ENCODE results near the gene PDE6A. TPM values are rescaled to one million over a fixed set of nuclear protein-coding genes. Genes with fewer than 3 reads are reported as not detected.

PDE6A gene
- polyA plus RNA-seq, 1 experiment, result not detected

DNA sequence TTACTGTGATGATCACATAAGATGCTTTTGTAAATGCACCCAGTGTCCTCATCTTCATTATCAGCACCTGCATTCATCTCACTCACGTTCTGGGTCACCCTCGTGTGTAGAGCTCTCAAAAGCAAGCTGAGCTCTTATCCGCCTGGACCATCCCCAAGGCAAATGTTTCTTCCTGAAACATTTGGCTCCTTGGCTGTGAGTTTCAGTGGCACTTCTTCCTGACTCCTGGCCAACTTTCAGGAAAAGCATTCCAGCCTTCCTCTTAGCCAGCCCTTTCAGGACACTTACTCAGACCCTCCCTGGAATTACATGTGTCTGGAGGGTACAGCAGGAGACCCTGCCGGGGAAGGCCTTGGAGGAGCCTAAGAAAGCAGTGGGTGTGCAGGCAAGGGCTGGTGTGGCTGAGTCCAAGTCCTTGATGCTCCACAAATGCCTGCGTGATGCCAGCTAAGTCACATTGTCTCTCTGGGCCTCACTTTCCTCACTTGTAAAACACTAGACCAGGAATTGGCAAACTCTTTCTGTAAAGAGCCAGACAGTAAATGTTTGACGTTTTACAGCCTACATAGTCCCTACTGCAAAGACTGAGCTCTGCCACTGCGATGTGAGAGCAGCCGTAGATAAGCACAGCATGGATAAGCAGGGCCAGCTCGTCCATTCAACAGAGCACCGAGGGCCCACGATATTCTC, 72.1 kb downstream of the PDE6A start:
- TF ChIP-seq, protein P1, sequence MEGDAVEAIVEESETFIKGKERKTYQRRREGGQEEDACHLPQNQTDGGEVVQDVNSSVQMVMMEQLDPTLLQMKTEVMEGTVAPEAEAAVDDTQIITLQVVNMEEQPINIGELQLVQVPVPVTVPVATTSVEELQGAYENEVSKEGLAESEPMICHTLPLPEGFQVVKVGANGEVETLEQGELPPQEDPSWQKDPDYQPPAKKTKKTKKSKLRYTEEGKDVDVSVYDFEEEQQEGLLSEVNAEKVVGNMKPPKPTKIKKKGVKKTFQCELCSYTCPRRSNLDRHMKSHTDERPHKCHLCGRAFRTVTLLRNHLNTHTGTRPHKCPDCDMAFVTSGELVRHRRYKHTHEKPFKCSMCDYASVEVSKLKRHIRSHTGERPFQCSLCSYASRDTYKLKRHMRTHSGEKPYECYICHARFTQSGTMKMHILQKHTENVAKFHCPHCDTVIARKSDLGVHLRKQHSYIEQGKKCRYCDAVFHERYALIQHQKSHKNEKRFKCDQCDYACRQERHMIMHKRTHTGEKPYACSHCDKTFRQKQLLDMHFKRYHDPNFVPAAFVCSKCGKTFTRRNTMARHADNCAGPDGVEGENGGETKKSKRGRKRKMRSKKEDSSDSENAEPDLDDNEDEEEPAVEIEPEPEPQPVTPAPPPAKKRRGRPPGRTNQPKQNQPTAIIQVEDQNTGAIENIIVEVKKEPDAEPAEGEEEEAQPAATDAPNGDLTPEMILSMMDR (IDR thresholded peaks at IDR 0.05; ENCODE audit: low read depth, low read length), result no peak
- H3K27ac ChIP-seq (ENCODE audit: low read depth, low read length), result no peak overlapping the region
- ChIA-PET CTCF (interaction anchor here (0.7 to 3.3 kb wide), 2 partner anchors 19 to 40 kb away, joined by 7 to 24 read pairs; no protein-coding TSS in a partner anchor), POLR2A (no interaction called here)
- DNase-seq (ENCODE audit: low read depth, low spot score), result no peak
- H3K4me3 ChIP-seq (ENCODE audit: low read depth, low read length), result no peak overlapping the region
- no peaks in the 10 kb centered on the region for H3K9me3 ChIP-seq (ENCODE audit: control insufficient read depth, insufficient read depth, low read length)
- H3K27me3 ChIP-seq (ENCODE audit: control insufficient read depth, insufficient read depth, low read length), result peaks cover 41% of the 10 kb centered on the region

DNA sequence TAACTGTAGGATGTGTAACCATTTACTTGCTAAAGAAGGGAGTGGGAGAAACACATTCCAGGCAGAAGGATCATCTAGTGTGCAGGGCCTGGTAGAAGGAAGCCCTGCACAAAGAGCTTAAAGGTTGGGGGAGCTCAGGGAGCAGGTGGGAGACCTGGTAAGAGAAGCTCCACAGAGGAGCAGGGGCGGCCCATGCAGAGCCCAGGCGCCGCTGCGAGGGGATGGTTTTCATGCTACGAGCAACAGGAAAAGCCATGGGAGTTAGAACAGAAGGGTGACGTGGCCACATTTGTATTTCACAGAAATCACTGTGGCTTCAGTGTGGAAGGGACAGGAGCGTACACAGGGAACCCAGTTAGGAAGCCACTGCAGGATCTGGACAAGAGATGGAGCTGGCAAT, 73.1 kb downstream of the PDE6A start:
- TF ChIP-seq, protein P1 (IDR thresholded peaks at IDR 0.05; ENCODE audit: low read depth, low read length), result no peak
- Histone ChIP-seq H3K4me3 (ENCODE audit: low read depth, low read length) (no peak overlapping the region), H3K27me3 (ENCODE audit: control insufficient read depth, insufficient read depth, low read length) (peaks cover 45% of the 10 kb centered on the region), H3K9me3 (ENCODE audit: control insufficient read depth, insufficient read depth, low read length) (no peaks in the 10 kb centered on the region), H3K27ac (ENCODE audit: low read depth, low read length) (no peak overlapping the region)
- ChIA-PET POLR2A (no interaction called here), CTCF (no interaction called here)
- DNase-seq (ENCODE audit: low read depth, low spot score), result no peak

DNA sequence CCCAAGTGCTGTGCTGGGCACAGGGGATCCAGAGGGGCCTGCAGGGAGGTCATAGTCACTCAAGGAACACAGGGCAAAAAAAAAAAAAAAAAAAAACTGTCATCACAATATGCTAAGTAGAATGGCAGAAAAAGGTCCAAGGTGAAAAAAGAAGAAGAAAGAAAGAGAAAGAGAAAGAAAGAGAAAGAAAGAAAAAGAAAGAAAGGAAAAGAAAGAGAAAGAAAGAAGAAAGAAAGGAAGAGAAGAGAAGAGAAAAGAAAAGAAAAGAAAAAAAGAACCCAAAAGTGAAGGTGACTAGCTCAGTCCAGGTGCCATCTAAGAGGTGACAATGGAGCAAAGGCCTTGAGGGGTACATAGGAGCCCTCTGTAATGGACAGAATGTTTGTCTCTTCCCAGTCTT, 73.9 kb downstream of the PDE6A start:
- Histone ChIP-seq H3K27me3 (ENCODE audit: control insufficient read depth, insufficient read depth, low read length) (peaks cover 52% of the 10 kb centered on the region), H3K4me3 (ENCODE audit: low read depth, low read length) (no peak overlapping the region), H3K27ac (ENCODE audit: low read depth, low read length) (no peak overlapping the region), H3K9me3 (ENCODE audit: control insufficient read depth, insufficient read depth, low read length) (no peaks in the 10 kb centered on the region)
- ChIA-PET POLR2A (no interaction called here), CTCF (interaction anchor here (3.0 kb wide), 1 partner anchor 18 kb away, joined by 13 read pairs; no protein-coding TSS in a partner anchor)
- TF ChIP-seq, protein P1 (IDR thresholded peaks at IDR 0.05; ENCODE audit: low read depth, low read length), result no peak
- DNase-seq (ENCODE audit: low read depth, low spot score), result no peak

DNA sequence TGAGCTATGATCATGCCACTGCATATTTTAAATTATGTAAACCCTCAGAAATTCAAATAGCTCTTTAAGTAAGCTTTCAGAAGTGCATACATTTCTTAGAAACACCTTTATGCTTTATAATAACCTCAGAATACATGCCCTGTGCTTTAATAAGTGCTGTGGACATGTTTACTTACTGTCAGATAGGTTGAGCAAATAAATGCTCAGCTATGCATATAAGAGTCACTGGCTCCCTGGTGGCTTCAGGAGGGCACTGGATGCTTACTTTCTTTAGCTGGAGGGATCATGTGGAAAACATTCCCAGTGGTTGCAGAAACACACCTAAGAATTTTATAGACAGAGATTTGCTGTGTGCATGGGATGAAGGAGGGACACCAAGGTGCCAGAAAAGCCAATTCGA, 74.4 kb downstream of the PDE6A start:
- ChIA-PET CTCF (interaction anchor here (3.0 kb wide), 1 partner anchor 17 kb away, joined by 13 read pairs; no protein-coding TSS in a partner anchor), POLR2A (no interaction called here)
- Histone ChIP-seq H3K27ac (ENCODE audit: low read depth, low read length) (no peak overlapping the region), H3K4me3 (ENCODE audit: low read depth, low read length) (no peak overlapping the region), H3K27me3 (ENCODE audit: control insufficient read depth, insufficient read depth, low read length) (peaks cover 54% of the 10 kb centered on the region), H3K9me3 (ENCODE audit: control insufficient read depth, insufficient read depth, low read length) (no peaks in the 10 kb centered on the region)
- TF ChIP-seq, protein P1 (IDR thresholded peaks at IDR 0.05; ENCODE audit: low read depth, low read length), result no peak
- DNase-seq (ENCODE audit: low read depth, low spot score), result no peak

DNA sequence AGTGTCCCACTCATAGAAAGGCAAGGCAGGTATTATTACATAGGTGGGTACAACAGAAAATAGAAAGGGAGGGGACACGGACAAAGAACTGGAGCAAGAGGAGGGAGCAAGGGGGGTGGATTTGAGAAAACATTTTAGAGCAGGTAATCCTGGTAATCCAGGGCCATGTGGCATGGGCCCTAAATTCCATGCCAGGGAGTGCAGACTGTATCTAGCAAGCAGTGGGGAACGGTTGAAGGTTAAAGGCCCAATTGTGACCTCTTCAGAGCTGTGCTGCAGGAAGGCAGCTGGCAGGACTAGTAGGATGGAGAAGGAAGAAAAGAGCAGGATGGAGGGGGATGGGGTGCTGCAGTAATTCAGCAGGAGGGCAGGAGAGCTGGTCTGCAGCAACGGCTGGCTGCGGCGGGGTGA, 75.2 kb downstream of the PDE6A start:
- peaks cover 47% of the 10 kb centered on the region for H3K27me3 ChIP-seq (ENCODE audit: control insufficient read depth, insufficient read depth, low read length)
- H3K4me3 ChIP-seq (ENCODE audit: low read depth, low read length), result no peak overlapping the region
- TF ChIP-seq, protein P1 (IDR thresholded peaks at IDR 0.05; ENCODE audit: low read depth, low read length), result no peak
- no peaks in the 10 kb centered on the region for H3K9me3 ChIP-seq (ENCODE audit: control insufficient read depth, insufficient read depth, low read length)
- no peak for DNase-seq (ENCODE audit: low read depth, low spot score)
- ChIA-PET CTCF (interaction anchor here (1.3 to 3.0 kb wide), 3 partner anchors 17 to 42 kb away, joined by 3 to 13 read pairs (median 3); no protein-coding TSS in a partner anchor), POLR2A (no interaction called here)
- H3K27ac ChIP-seq (ENCODE audit: low read depth, low read length), result no peak overlapping the region
